NB4 (cell line): ENCODE results near the gene F8A1.
A peak's percentile ranks its signal among the peaks of the same experiment; 100 is the strongest.
"Not testable (repeated sequence)": the region's sequence is repeated elsewhere in the genome, so short reads cannot be mapped to it uniquely, and the experiment has no call there.

Source experiments
- DNase-seq: peaks from one replicate; pipeline ENCODE4 v3.0.0; 2010; ENCODE audit warnings: low read depth
- H3K4me3 ChIP-seq: one replicate; pipeline ENCODE4 v1.5.1; 2011; ENCODE audit warnings: mild to moderate bottlenecking, low read depth, low read length, moderate library complexity
- MAX ChIP-seq: IDR thresholded peaks from 2 replicates; pipeline ENCODE4 v1.6.1; 2011; ENCODE audit warnings: low read depth, low read length
- MYC ChIP-seq: IDR thresholded peaks from 2 replicates; pipeline ENCODE4 v1.6.1; 2011; ENCODE audit warnings: low read depth, low read length
- POLR2A ChIP-seq: IDR thresholded peaks from 2 replicates; pipeline ENCODE4 v1.6.1; 2011; ENCODE audit warnings: mild to moderate bottlenecking; ENCODE audit not compliant: insufficient read length; ENCODE audit errors: extremely low read depth
- TF ChIP-seq, protein P1 (sequence below): IDR thresholded peaks from one replicate; pipeline ENCODE4 v1.5.1; 2012; ENCODE audit warnings: low read depth, low read length

F8A1 gene

GRCh38 chrX:154914052-154914451, 27.9 kb downstream of the F8A1 start:
- DNase-seq, result no peak
- TF ChIP-seq MYC (no peak), MAX (no peak), POLR2A (no peak)
- TF ChIP-seq, protein P1, sequence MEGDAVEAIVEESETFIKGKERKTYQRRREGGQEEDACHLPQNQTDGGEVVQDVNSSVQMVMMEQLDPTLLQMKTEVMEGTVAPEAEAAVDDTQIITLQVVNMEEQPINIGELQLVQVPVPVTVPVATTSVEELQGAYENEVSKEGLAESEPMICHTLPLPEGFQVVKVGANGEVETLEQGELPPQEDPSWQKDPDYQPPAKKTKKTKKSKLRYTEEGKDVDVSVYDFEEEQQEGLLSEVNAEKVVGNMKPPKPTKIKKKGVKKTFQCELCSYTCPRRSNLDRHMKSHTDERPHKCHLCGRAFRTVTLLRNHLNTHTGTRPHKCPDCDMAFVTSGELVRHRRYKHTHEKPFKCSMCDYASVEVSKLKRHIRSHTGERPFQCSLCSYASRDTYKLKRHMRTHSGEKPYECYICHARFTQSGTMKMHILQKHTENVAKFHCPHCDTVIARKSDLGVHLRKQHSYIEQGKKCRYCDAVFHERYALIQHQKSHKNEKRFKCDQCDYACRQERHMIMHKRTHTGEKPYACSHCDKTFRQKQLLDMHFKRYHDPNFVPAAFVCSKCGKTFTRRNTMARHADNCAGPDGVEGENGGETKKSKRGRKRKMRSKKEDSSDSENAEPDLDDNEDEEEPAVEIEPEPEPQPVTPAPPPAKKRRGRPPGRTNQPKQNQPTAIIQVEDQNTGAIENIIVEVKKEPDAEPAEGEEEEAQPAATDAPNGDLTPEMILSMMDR, result no peak
- H3K4me3 ChIP-seq, result no peak overlapping the region

DNA sequence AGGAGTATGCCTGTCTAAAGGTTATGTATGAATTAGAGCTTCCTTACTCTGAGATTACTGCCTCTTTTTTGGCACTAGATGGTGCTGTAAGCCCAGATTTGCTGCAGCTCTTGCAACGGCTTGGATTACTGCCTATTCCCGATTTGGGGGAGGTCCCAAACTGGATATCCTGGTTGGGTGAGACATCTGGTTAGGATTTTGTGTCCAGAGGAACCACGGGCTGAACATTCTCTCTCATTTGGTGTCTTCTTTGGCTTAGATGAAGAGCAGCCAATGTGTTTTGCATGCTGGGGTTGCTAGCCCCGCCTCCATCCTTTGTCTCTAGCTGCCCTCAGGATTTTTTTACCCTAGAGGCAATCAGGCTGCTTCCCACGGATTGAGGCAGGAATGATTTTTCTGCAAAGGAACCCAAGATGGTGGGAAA, 31.9 kb downstream of the F8A1 start:
- TF ChIP-seq, protein P1, result peak; percentile 44
- TF ChIP-seq MYC, result no peak
- no peak overlapping the region for H3K4me3 ChIP-seq
- peak; percentile 59 for DNase-seq

DNA sequence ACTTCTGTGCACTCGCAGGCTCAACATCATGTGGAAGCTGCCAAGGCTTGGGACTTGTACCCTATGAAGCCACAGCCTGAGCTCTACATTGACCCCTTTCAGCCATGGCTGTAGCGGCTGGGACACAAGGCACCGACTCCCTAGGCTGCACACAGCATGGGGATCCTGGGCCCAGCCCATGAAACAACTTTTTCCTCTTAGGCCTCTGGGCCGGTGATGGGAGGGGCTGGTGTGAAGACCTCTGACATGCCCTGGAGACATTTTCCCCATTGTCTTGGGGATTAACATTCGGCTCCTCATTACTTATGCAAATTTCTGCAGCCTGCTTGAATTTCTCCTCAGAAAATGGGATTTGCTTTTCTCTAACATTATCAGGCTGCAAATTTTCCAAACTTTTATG, 38.6 kb downstream of the F8A1 start:
- not testable (repeated sequence) for DNase-seq, H3K4me3 ChIP-seq
